HG03558 (cell line): ENCODE measurements around the gene CAPN1.

ENCODE experiments used
- ATAC-seq: cut with Tn5 transposase; IDR thresholded peaks from one replicate; pipeline ENCODE4 v1.9.1; 2021; ENCODE audit warnings: moderate number of reproducible peaks; ENCODE audit not compliant: unreplicated experiment; ENCODE audit errors: extremely low read depth

CAPN1 gene

GRCh38 chr11:65187971-65188461, 6.3 kb downstream of the CAPN1 start:
- no peak for ATAC-seq

DNA sequence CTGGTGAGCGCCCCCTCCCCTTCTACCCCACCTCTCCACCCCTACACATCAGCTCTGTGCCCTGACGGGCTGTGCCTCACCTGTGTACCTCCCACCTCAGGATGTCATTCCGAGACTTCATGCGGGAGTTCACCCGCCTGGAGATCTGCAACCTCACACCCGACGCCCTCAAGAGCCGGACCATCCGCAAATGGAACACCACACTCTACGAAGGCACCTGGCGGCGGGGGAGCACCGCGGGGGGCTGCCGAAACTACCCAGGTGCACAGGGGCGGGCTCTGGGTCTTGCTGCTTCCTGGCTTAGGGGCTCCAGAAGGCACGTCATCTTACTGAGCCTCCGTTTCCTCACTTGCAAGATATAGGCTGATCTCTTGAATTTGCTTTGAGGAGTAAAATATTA, 6.8 kb downstream of the CAPN1 start:
- no peak for ATAC-seq

DNA sequence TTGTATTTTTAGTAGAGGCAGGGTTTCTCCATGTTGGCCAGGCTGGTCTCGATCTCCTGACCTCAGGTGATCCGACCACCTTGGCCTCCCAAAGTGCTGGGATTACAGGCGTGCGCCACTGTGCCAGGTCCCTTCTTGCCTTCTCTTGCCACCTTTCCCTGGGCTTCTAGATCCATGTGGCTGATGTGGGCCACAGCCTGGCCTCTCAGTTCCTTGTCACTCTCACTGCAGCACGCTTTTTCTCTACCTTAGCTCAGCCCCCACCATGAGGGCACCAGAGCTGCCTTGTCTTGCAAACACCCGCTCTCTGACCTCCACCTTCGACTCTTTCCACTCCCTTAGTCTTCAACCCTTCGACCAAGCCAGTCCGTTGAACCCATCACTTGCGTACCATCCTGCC, 7.5 kb downstream of the CAPN1 start:
- no peak for ATAC-seq

GRCh38 chr11:65194564-65194963, 12.8 kb downstream of the CAPN1 start:
- ATAC-seq = no peak

- ATAC-seq = no peak
Measured at GRCh38 chr11:65204143-65204542, 22.4 kb downstream of the CAPN1 start.

DNA sequence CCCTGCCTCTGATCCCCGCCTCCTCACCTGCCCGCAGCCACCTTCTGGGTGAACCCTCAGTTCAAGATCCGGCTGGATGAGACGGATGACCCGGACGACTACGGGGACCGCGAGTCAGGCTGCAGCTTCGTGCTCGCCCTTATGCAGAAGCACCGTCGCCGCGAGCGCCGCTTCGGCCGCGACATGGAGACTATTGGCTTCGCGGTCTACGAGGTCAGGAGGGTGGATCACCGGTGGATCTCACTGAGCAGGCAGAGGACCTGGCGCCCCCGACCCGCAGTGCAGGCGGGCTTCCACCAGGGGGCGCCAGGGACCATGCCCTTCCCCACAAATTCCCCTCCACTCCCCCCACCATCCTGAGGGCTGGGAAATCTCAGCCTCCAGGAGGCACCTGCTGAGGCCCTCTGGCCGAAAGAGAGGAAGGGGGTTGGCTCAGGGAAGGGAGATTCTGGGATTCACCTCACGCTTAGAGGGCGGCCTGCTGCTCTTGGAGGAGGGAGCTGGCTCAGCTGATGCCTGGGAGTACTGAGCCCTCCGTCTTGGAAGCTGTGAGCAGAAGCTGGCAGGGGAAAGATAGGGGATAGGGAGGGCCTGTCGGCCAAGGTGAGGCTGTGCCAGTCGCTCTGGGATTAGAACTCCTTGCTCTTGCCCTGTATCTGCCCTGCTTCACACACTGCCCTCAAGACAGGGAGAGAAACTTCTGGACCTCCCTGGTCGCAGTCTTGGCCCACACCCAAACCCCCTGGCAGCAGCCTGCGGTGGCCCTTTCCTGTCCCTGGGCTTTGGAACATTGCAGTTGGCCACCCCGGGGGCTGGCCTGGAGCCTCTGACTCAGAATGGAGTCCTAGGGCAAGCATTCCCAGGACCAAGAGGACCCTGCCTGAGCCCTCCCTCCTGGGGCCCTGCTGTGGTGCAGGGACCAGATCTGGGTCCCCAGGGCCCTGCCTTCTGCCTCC, 23.2 kb downstream of the CAPN1 start:
- no peak for ATAC-seq

- ATAC-seq = no peak
Measured at GRCh38 chr11:65205602-65205967, 23.9 kb downstream of the CAPN1 start.

DNA sequence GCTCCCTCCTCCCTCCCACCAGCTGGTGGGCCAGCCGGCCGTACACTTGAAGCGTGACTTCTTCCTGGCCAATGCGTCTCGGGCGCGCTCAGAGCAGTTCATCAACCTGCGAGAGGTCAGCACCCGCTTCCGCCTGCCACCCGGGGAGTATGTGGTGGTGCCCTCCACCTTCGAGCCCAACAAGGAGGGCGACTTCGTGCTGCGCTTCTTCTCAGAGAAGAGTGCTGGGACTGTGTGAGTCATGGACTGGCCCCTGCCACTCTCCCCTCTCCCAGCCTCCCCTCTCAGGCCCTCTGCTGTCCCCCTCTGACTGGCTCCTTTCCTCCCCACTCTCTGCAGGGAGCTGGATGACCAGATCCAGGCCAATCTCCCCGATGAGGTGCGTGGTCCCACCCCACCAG, 24.7 kb downstream of the CAPN1 start:
- ATAC-seq = no peak

DNA sequence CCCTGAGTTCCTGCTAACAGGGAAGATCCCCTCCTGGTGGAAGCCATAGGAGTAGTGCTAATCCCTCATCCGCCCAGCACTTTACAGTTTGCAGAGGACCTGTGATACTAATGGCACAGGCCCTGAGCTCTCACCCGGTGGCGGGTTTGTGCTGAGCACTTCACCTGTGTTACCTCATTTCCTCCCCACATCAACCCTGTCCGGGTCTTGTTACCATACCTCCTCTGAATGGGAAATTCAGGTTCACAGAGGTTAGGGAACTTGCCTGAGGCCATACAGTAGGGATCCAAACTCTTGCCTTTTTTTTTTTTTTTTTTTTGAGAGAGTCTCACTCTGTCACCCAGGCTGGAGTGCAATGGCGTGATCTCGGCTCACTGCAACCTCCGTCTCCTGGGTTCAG, 25.2 kb downstream of the CAPN1 start:
- no peak for ATAC-seq

GRCh38 chr11:65207918-65208784, 26.4 kb downstream of the CAPN1 start:
- ATAC-seq = no peak

GRCh38 chr11:65208785-65209710, 27.3 kb downstream of the CAPN1 start:
- ATAC-seq = no peak

DNA sequence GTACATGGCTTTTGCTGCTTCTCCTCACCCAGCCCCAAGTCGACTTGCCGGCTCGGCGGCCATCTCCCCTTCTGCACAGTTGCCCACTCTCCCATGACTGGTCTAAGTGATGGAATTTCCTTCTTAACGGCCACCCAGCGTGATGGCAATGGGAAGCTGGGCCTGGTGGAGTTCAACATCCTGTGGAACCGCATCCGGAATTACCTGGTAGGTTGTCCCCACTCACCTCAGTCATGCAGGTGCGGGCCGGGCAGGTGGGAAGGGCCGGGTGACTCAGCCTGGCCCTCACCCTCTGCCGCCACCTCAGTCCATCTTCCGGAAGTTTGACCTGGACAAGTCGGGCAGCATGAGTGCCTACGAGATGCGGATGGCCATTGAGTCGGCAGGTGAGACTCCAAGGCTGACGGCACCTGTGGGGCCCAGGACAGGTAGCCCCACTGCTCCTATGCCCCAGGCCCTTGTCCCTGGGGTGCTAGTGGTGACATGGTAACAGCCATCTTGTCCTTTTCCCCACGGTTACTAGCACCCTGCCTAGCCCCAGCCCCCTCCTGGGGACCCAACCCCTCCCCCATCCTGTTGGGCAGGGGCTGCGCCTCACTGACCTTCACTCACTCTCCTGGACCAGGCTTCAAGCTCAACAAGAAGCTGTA, 28.1 kb downstream of the CAPN1 start:
- no peak for ATAC-seq

GRCh38 chr11:65210361-65210731, 28.6 kb downstream of the CAPN1 start:
- ATAC-seq = no peak

DNA sequence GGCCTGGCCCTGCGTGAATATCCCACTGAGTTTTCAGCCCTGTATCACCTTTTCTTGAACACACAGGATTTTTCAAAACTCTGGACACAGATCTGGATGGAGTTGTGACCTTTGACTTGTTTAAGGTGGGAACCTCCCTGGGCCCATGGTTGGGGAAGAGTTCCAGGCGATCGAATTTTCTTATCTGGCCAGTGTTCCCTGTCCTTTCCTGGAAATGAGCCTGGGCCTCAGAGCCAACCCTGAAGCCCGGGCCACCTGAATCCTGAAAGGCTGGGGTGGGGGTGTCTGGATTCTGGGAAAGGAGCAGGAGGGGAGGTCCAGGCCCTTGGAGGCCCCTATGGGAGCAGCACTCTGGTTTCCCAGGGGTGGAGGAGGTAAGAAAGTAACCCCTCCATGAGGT, 29.0 kb downstream of the CAPN1 start:
- ATAC-seq = no peak

- ATAC-seq = no peak
Measured at GRCh38 chr11:65211293-65212105, 29.8 kb downstream of the CAPN1 start.

- ATAC-seq = no peak
Measured at GRCh38 chr11:65212226-65212801, 30.6 kb downstream of the CAPN1 start.

- ATAC-seq = no peak
Measured at GRCh38 chr11:65213322-65214211, 31.8 kb downstream of the CAPN1 start.
